OCI-LY1 (cell line): ENCODE measurements around the gene DENND1A.

Source experiments
- H2AFZ ChIP-seq: fragments of 200-600 bp; sonication (generic), shearing (Covaris generic); 2 replicates; pipeline ENCODE4 v1.6.0; 2014; ENCODE audit warnings: antibody characterized with exemption, mild to moderate bottlenecking, low read length
- H3F3A ChIP-seq: fragments of 200-600 bp; sonication (generic), shearing (Covaris generic); 2 replicates; pipeline ENCODE4 v1.6.0; 2014; ENCODE audit warnings: mild to moderate bottlenecking, antibody characterized with exemption, low read length, moderate library complexity; ENCODE audit not compliant: insufficient read depth
- H3K27ac ChIP-seq: fragments of 200-600 bp; sonication (generic); 2 replicates; pipeline ENCODE4 v1.5.1; 2014; ENCODE audit warnings: low read length, mixed run types, mild to moderate bottlenecking, low read depth; ENCODE audit not compliant: poor library complexity, severe bottlenecking
- H3K27me3 ChIP-seq: fragments of 200-600 bp; sonication (generic); 2 replicates; pipeline ENCODE4 v1.6.0; 2014; ENCODE audit warnings: antibody characterized with exemption, mild to moderate bottlenecking, low read length, moderate library complexity; ENCODE audit not compliant: insufficient read depth
- H3K36me3 ChIP-seq: fragments of 200-600 bp; sonication (generic); 2 replicates; pipeline ENCODE4 v1.6.1; 2014; ENCODE audit warnings: mild to moderate bottlenecking, antibody characterized with exemption, low read length, moderate library complexity, mixed read lengths; ENCODE audit not compliant: insufficient read depth
- H3K4me1 ChIP-seq: fragments of 200-600 bp; sonication (generic); 2 replicates; pipeline ENCODE4 v1.5.1; 2014; ENCODE audit warnings: mild to moderate bottlenecking, low read length, moderate library complexity; ENCODE audit not compliant: insufficient read depth, severe bottlenecking
- H3K4me2 ChIP-seq: fragments of 200-600 bp; sonication (generic), shearing (Covaris generic); 2 replicates; pipeline ENCODE4 v1.6.1; 2014; ENCODE audit warnings: low read length
- H3K4me3 ChIP-seq: fragments of 200-600 bp; sonication (generic); 2 replicates; pipeline ENCODE4 v1.5.1; 2014; ENCODE audit warnings: low read length, low read depth, mild to moderate bottlenecking, mixed read lengths; ENCODE audit not compliant: poor library complexity, severe bottlenecking
- H3K79me2 ChIP-seq: fragments of 200-600 bp; shearing (Covaris generic); 2 replicates; pipeline ENCODE4 v1.6.1; 2016; ENCODE audit warnings: mixed run types, low read length, mixed read lengths; ENCODE audit not compliant: insufficient read depth
- H3K9ac ChIP-seq: fragments of 200-600 bp; sonication (generic), shearing (Covaris generic); 2 replicates; pipeline ENCODE4 v1.6.1; 2014; ENCODE audit warnings: mild to moderate bottlenecking, low read length, mixed read lengths
- H3K9me2 ChIP-seq: fragments of 200-600 bp; sonication (generic), shearing (Covaris generic); 2 replicates; pipeline ENCODE4 v1.6.1; 2014; ENCODE audit warnings: low read depth, mild to moderate bottlenecking, low read length, mixed read lengths
- H3K9me3 ChIP-seq: fragments of 200-600 bp; shearing (Covaris generic); 2 replicates; pipeline ENCODE4 v1.6.1; 2014; ENCODE audit warnings: low read length, mixed read lengths
- H4K20me1 ChIP-seq: fragments of 200-600 bp; sonication (generic), shearing (Covaris generic); 2 replicates; pipeline ENCODE4 v1.6.0; 2016; ENCODE audit warnings: mild to moderate bottlenecking, low read length; ENCODE audit not compliant: insufficient read depth
- EZH2 ChIP-seq: fragments of 200-600 bp; sonication (generic), shearing (Covaris generic); IDR thresholded peaks from 2 replicates; pipeline ENCODE4 v1.8.0; 2017; ENCODE audit warnings: borderline replicate concordance, mixed run types, mild to moderate bottlenecking, antibody characterized with exemption, low read length, moderate library complexity, mixed read lengths
- TF ChIP-seq, protein P1 (sequence below): fragments of 200-600 bp; sonication (generic), shearing (Covaris generic); IDR thresholded peaks from 2 replicates; pipeline ENCODE4 v1.5.1; 2017; ENCODE audit warnings: mild to moderate bottlenecking, antibody characterized with exemption, low read length, moderate library complexity, mixed read lengths

DENND1A gene

DNA sequence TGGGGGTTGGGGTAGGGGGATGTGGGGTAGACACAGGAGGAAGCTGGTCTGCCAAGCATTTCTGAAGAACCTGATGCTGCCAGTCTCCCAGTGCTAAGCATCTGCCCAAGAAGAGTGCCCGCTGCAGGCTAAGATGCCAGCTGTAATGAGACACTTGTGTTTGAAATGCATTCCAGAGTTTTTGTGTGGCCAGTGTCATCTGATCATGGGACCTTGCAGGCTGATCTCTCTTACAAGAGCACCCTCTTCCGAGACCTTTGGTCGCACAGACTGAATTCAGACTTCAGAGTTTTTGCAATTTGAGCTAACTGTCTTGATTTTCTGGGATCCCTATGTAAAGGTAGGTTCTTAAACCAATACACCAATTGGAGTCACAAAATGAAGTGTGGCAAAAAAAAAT lies 58.1 kb downstream of the DENND1A start:
- peaks cover 9% of the 10 kb centered on the region for H3K36me3 ChIP-seq
- TF ChIP-seq EZH2, result no peak
- TF ChIP-seq, protein P1, sequence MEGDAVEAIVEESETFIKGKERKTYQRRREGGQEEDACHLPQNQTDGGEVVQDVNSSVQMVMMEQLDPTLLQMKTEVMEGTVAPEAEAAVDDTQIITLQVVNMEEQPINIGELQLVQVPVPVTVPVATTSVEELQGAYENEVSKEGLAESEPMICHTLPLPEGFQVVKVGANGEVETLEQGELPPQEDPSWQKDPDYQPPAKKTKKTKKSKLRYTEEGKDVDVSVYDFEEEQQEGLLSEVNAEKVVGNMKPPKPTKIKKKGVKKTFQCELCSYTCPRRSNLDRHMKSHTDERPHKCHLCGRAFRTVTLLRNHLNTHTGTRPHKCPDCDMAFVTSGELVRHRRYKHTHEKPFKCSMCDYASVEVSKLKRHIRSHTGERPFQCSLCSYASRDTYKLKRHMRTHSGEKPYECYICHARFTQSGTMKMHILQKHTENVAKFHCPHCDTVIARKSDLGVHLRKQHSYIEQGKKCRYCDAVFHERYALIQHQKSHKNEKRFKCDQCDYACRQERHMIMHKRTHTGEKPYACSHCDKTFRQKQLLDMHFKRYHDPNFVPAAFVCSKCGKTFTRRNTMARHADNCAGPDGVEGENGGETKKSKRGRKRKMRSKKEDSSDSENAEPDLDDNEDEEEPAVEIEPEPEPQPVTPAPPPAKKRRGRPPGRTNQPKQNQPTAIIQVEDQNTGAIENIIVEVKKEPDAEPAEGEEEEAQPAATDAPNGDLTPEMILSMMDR, result no peak
- no peaks in the 10 kb centered on the region for H3K27me3 ChIP-seq
- no peaks in the 10 kb centered on the region for H4K20me1 ChIP-seq
- H3K4me3 ChIP-seq, result no peak overlapping the region
- H3K9ac ChIP-seq, result no peak overlapping the region
- no peak overlapping the region for H3K27ac ChIP-seq
- H3K79me2 ChIP-seq, result no peaks in the 10 kb centered on the region
- H3K9me2 ChIP-seq, result no peaks in the 10 kb centered on the region
- H2AFZ ChIP-seq, result no peak overlapping the region
- H3K4me2 ChIP-seq, result no peak overlapping the region
- peaks cover 8% of the 10 kb centered on the region for H3K4me1 ChIP-seq
- H3F3A ChIP-seq, result no peaks in the 10 kb centered on the region; the same call in 1 of the 2 replicates
- H3K9me3 ChIP-seq, result no peaks in the 10 kb centered on the region

DNA sequence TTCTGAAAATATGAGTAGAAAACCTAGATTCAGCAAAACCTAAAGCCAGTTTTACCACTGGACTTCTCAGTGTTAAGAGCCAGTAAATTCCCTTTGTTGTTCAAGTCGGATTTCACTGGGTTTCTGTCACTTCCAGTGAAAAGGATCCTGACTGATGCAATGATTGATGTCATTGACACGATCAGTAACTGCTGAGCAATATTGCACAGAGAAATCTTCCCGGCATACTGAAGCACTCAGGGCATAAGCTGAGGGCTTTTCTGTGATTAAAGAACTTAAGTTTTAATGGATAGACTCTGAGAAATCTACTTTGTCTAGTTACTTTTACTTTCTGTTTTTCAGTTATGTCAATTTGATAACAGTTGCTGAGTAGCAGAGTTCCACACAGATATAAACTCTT lies 61.9 kb downstream of the DENND1A start:
- H4K20me1 ChIP-seq, result no peaks in the 10 kb centered on the region
- no peak overlapping the region for H3K9ac ChIP-seq
- H2AFZ ChIP-seq, result no peak overlapping the region
- no peak overlapping the region for H3K4me3 ChIP-seq
- H3K4me2 ChIP-seq, result no peak overlapping the region
- no peaks in the 10 kb centered on the region; the same call in 1 of the 2 replicates for H3F3A ChIP-seq
- no peaks in the 10 kb centered on the region for H3K36me3 ChIP-seq
- peaks cover 22% of the 10 kb centered on the region for H3K4me1 ChIP-seq
- no peaks in the 10 kb centered on the region for H3K9me3 ChIP-seq
- H3K79me2 ChIP-seq, result no peaks in the 10 kb centered on the region
- H3K9me2 ChIP-seq, result no peaks in the 10 kb centered on the region
- TF ChIP-seq, protein P1, result no peak
- TF ChIP-seq EZH2, result no peak
- no peak overlapping the region for H3K27ac ChIP-seq
- H3K27me3 ChIP-seq, result no peaks in the 10 kb centered on the region

DNA sequence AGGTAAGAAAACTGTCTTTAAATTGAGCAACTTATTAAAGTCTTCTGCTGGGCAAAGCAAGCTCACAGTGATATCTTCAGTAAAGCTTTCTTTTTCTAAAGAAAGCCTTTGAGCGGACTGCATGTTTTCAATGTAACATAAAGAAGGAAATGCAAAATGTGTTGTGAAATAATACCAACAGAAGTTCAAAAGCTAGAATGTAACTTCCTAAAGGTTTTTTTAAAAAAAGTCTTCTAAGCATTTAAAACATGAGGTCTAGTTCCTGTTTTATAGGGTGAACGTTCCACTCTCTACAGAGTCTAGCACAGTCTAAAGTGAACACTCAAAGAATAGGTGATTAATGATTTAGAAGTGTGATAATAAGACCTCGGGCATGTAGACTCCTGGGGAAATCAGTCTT lies 62.9 kb downstream of the DENND1A start:
- Histone ChIP-seq H3K4me3 (no peak overlapping the region), H3K27ac (peak overlapping the region; percentile 24), H3K27me3 (no peaks in the 10 kb centered on the region), H3K4me1 (peaks cover 22% of the 10 kb centered on the region), H3K9ac (no peak overlapping the region), H3K79me2 (no peaks in the 10 kb centered on the region), H3K9me3 (no peaks in the 10 kb centered on the region), H3K36me3 (no peaks in the 10 kb centered on the region), H2AFZ (no peak overlapping the region), H3F3A (no peaks in the 10 kb centered on the region; the same call in 1 of the 2 replicates), H3K4me2 (no peak overlapping the region), H3K9me2 (no peaks in the 10 kb centered on the region), H4K20me1 (no peaks in the 10 kb centered on the region)
- TF ChIP-seq, protein P1, result no peak
- TF ChIP-seq EZH2, result no peak
